ENCODE results near the gene LRRC47.

The LRRC47 gene

GRCh38 chr1:3729594-3730542 lies 66.4 kb downstream of the LRRC47 start:
- H3K27ac ChIP-seq = no peak overlapping the region
- peaks cover 0 to 5% (median 2%) of the 10 kb centered on the region in 4 donors for H3K4me1 ChIP-seq
- peaks cover 0 to 73% of the 10 kb centered on the region in 2 donors for H3K27me3 ChIP-seq
- intact Hi-C loops (cut with DNase I; ENCODE audit: low total_unique reads) = loop anchor here (10.0 kb wide), 1 partner anchor 275 kb away; the partner anchor contains the start of gene ARHGEF16
- H3K36me3 ChIP-seq = peaks cover 0 to 6% (median 3%) of the 10 kb centered on the region in 3 donors
- H3K9me3 ChIP-seq = no peaks in the 10 kb centered on the region
- H3K4me3 ChIP-seq = no peak overlapping the region
- TF ChIP-seq CTCF (IDR thresholded peaks at IDR 0.05) = no peak
- no peak for DNase-seq

Measured in tibial artery (tissue), 4 donors.